ENCODE results near the gene AOPEP. TPM values are rescaled to one million over a fixed set of nuclear protein-coding genes. Genes with fewer than 3 reads are reported as not detected.
A peak's percentile ranks its signal among the peaks of the same experiment; 100 is the strongest.

Gene AOPEP
- total RNA-seq, 2 donors from 2014 or later: 40.4 to 42.1 TPM

GRCh38 chr9:95040106-95040505 is 313.6 kb downstream of the AOPEP start:
- DNase-seq: no peak
- ATAC-seq: peak; percentile 74
- intact Hi-C loops (cut with DNase I, micrococcal nuclease): no loop called here

- DNase-seq: no peak
- intact Hi-C loops (cut with DNase I, micrococcal nuclease): no loop called here
- no peak for ATAC-seq
Observed at GRCh38 chr9:95043826-95044225, 317.3 kb downstream of the AOPEP start.

GRCh38 chr9:95044731-95045508 is 318.4 kb downstream of the AOPEP start:
- intact Hi-C loops (cut with DNase I, micrococcal nuclease): no loop called here
- ATAC-seq (peak; percentile 62), DNase-seq (peak; percentile 59 to 74)

- intact Hi-C loops (cut with DNase I, micrococcal nuclease): no loop called here
- ATAC-seq: no peak
Observed at GRCh38 chr9:95045751-95046150, 319.3 kb downstream of the AOPEP start.

GRCh38 chr9:95047452-95048224 is 321.1 kb downstream of the AOPEP start:
- intact Hi-C loops (cut with DNase I, micrococcal nuclease): no loop called here
- DNase-seq: no peak
- ATAC-seq: no peak

More at GRCh38 chr9:95045751-95046150, 319.3 kb downstream of the AOPEP start:
- DNase-seq: no peak

- intact Hi-C loops (cut with DNase I, micrococcal nuclease): no loop called here
- DNase-seq (peak; percentile 60 to 79), ATAC-seq (peak; percentile 88)
Observed at GRCh38 chr9:95048225-95049087, 322.0 kb downstream of the AOPEP start.

- intact Hi-C loops (cut with DNase I, micrococcal nuclease): no loop called here
- DNase-seq: no peak
- no peak for ATAC-seq
Observed at GRCh38 chr9:95049761-95050160, 323.3 kb downstream of the AOPEP start.

GRCh38 chr9:95053611-95054570 is 327.4 kb downstream of the AOPEP start:
- no peak for ATAC-seq
- intact Hi-C loops (cut with DNase I, micrococcal nuclease): no loop called here

GRCh38 chr9:95055334-95055850 is 328.9 kb downstream of the AOPEP start:
- DNase-seq (no peak), ATAC-seq (no peak)
- intact Hi-C loops (cut with DNase I, micrococcal nuclease): no loop called here

More at GRCh38 chr9:95053611-95054570, 327.4 kb downstream of the AOPEP start:
- no peak for DNase-seq

GRCh38 chr9:95055851-95056551 is 329.5 kb downstream of the AOPEP start:
- no peak for DNase-seq
- no peak for ATAC-seq
- intact Hi-C loops (cut with DNase I, micrococcal nuclease): no loop called here

- DNase-seq (no peak), ATAC-seq (no peak)
- intact Hi-C loops (cut with DNase I, micrococcal nuclease): no loop called here
Observed at GRCh38 chr9:95057101-95057500, 330.6 kb downstream of the AOPEP start.

GRCh38 chr9:95058121-95058785 is 331.8 kb downstream of the AOPEP start:
- DNase-seq (no peak), ATAC-seq (no peak)
- intact Hi-C loops (cut with DNase I, micrococcal nuclease): no loop called here

GRCh38 chr9:95058795-95059386 is 332.4 kb downstream of the AOPEP start:
- ATAC-seq (no peak), DNase-seq (no peak)
- intact Hi-C loops (cut with DNase I, micrococcal nuclease): no loop called here

GRCh38 chr9:95060234-95060633 is 333.7 kb downstream of the AOPEP start:
- intact Hi-C loops (cut with DNase I, micrococcal nuclease): no loop called here
- no peak for DNase-seq
- ATAC-seq: no peak

GRCh38 chr9:95060916-95061315 is 334.4 kb downstream of the AOPEP start:
- ATAC-seq (no peak), DNase-seq (no peak)
- intact Hi-C loops (cut with DNase I, micrococcal nuclease): no loop called here

GRCh38 chr9:95061916-95062595 is 335.6 kb downstream of the AOPEP start:
- no peak for ATAC-seq

More at GRCh38 chr9:95061916-95062595, 335.6 kb downstream of the AOPEP start:
- intact Hi-C loops (cut with DNase I, micrococcal nuclease): no loop called here
- DNase-seq: no peak
